SK-N-SH (cell line): ENCODE results near the gene APBB2. TPM values are rescaled to one million over a fixed set of nuclear protein-coding genes. Genes with fewer than 3 reads are reported as not detected.
A peak's percentile ranks its signal among the peaks of the same experiment; 100 is the strongest.

Experiments used
- CTCF ChIA-PET: fragments of 300-600, 350-600 bp; formaldehyde crosslinking; extraction: SDS; loops from one replicate; lab custom pipeline; 2021; lab: Yijun Ruan, JAX
- POLR2A ChIA-PET: fragments of 350-600 bp; sonication (Branson Sonifier 250); formaldehyde crosslinking; extraction: SDS; loops from one replicate; lab custom pipeline; 2020; ENCODE audit warnings: antibody characterized with exemption, inconsistent platforms; lab: Yijun Ruan, JAX
- DNase-seq: peaks from one replicate; pipeline ENCODE4 v3.0.0; 2012
- H2AFZ ChIP-seq: fragments of 200-600 bp; sonication (generic); 2 replicates; pipeline ENCODE4 v1.8.1; 2016; ENCODE audit warnings: antibody characterized with exemption, mild to moderate bottlenecking, low read depth
- H3F3A ChIP-seq: fragments of 200-600 bp; sonication (generic); replicated peaks from 2 replicates; pipeline ENCODE3; 2016; ENCODE audit warnings: antibody characterized with exemption, mild to moderate bottlenecking; ENCODE audit not compliant: insufficient read depth
- H3K27ac ChIP-seq, 2 experiments: fragments of 200-500 bp in 1 of 2; fragments of 200-600 bp in 1 of 2; sonication (Bioruptor generic) in 1 of 2; sonication (generic), shearing (Covaris generic) in 1 of 2; 2 replicates each; pipeline versions ENCODE4 v1.5.1 to v1.6.1; 2014 to 2016; ENCODE audit warnings: low read depth in 2 of 2, inconsistent platforms in 1 of 2, low read length in 1 of 2, mild to moderate bottlenecking in 1 of 2, mixed read lengths in 1 of 2
- H3K27me3 ChIP-seq: fragments of 200-600 bp; sonication (generic), shearing (Covaris generic); 2 replicates; pipeline ENCODE4 v1.6.1; 2016; ENCODE audit warnings: mixed run types; ENCODE audit not compliant: insufficient read depth
- H3K36me3 ChIP-seq, 2 experiments: fragments of 200-500 bp in 1 of 2; fragments of 200-600 bp in 1 of 2; sonication (Bioruptor generic) in 1 of 2; sonication (generic) in 1 of 2; replicated peaks in 1 of 2; 2 replicates each; pipeline versions ENCODE3 to v1.5.1; 2014 to 2016; ENCODE audit warnings: low read length in 1 of 2, mild to moderate bottlenecking in 1 of 2; ENCODE audit not compliant: insufficient read depth in 2 of 2, control insufficient read depth in 1 of 2
- H3K4me1 ChIP-seq, 2 experiments: fragments of 200-500 bp in 1 of 2; fragments of 200-600 bp in 1 of 2; sonication (Bioruptor generic) in 1 of 2; sonication (generic), shearing (Covaris generic) in 1 of 2; 2 replicates each; pipeline versions ENCODE4 v1.5.1 to v1.6.1; 2014 to 2016; ENCODE audit warnings: low read depth in 1 of 2, low read length in 1 of 2, mixed run types in 1 of 2; ENCODE audit not compliant: insufficient read depth in 2 of 2, control insufficient read depth in 1 of 2
- H3K4me2 ChIP-seq: fragments of 200-600 bp; sonication (generic), shearing (Covaris generic); 2 replicates; pipeline ENCODE4 v1.6.1; 2017; ENCODE audit warnings: mixed run types
- H3K4me3 ChIP-seq, 2 experiments: fragments of 200-500 bp in 1 of 2; fragments of 200-600 bp in 1 of 2; sonication (Bioruptor generic) in 1 of 2; sonication (generic), shearing (Covaris generic) in 1 of 2; 2 replicates each; pipeline versions ENCODE4 v1.5.1 to v1.8.1; 2014 to 2016; ENCODE audit warnings: low read depth in 2 of 2, inconsistent platforms in 1 of 2, low read length in 1 of 2, mild to moderate bottlenecking in 1 of 2, mixed read lengths in 1 of 2, moderate library complexity in 1 of 2
- H3K79me2 ChIP-seq: fragments of 200-600 bp; sonication (generic); 2 replicates; pipeline ENCODE4 v1.8.1; 2017; ENCODE audit warnings: mild to moderate bottlenecking; ENCODE audit not compliant: insufficient read depth
- H3K9ac ChIP-seq: fragments of 200-600 bp; sonication (generic); 2 replicates; pipeline ENCODE4 v1.6.1; 2017; ENCODE audit warnings: mixed run types
- H3K9me2 ChIP-seq: fragments of 200-600 bp; sonication (generic); 2 replicates; pipeline ENCODE4 v1.6.1; 2017; ENCODE audit warnings: mixed run types
- H3K9me3 ChIP-seq: fragments of 200-600 bp; sonication (generic); 2 replicates; pipeline ENCODE4 v1.6.1; 2017; ENCODE audit warnings: mixed run types, mild to moderate bottlenecking, moderate library complexity
- H4K20me1 ChIP-seq: fragments of 200-600 bp; sonication (generic); 2 replicates; pipeline ENCODE4 v1.6.1; 2017; ENCODE audit warnings: mild to moderate bottlenecking, mixed run types; ENCODE audit not compliant: insufficient read depth
- CHD2 ChIP-seq: fragments of 150-350 bp; IDR thresholded peaks from 2 replicates; pipeline ENCODE4 v1.6.1; 2018; ENCODE audit warnings: low read length; ENCODE audit not compliant: partially characterized antibody
- EP300 ChIP-seq, 2 experiments: IDR thresholded peaks; 2 replicates each; pipeline versions ENCODE4 v1.4.0 to v1.6.1; 2012; ENCODE audit warnings: borderline replicate concordance in 1 of 2, low read depth in 1 of 2, low read length in 1 of 2
- EZH2phosphoT487 ChIP-seq: fragments of 200-600 bp; sonication (generic); IDR thresholded peaks from 2 replicates; pipeline ENCODE4 v1.6.1; 2017; ENCODE audit warnings: low read depth, mixed run types, mild to moderate bottlenecking, antibody characterized with exemption, moderate library complexity, borderline replicate concordance
- FOSL2 ChIP-seq: IDR thresholded peaks from 2 replicates; pipeline ENCODE4 v1.4.0; 2012; ENCODE audit warnings: low read depth, mild to moderate bottlenecking, moderate library complexity, borderline replicate concordance
- FOXJ3 ChIP-seq: sonication (generic); formaldehyde crosslinking; IDR thresholded peaks from 2 replicates; pipeline ENCODE4 v1.5.1; 2020; ENCODE audit warnings: mild to moderate bottlenecking, missing genetic modification reagents
- FOXM1 ChIP-seq: IDR thresholded peaks from 2 replicates; pipeline ENCODE4 v1.4.0; 2012; ENCODE audit warnings: low read depth, mild to moderate bottlenecking
- GATA2 ChIP-seq: sonication (generic); formaldehyde crosslinking; IDR thresholded peaks from 2 replicates; pipeline ENCODE4 v1.5.0; 2020; ENCODE audit warnings: mild to moderate bottlenecking, missing genetic modification reagents
- MEF2A ChIP-seq: IDR thresholded peaks from 2 replicates; pipeline ENCODE4 v1.4.0; 2012; ENCODE audit warnings: low read depth, borderline replicate concordance
- MXI1 ChIP-seq: IDR thresholded peaks from 2 replicates; pipeline ENCODE4 v1.6.1; 2012; ENCODE audit warnings: mild to moderate bottlenecking, low read depth, low read length, improper control_type of control experiment
- NFIC ChIP-seq: IDR thresholded peaks from 2 replicates; pipeline ENCODE4 v1.4.0; 2012; ENCODE audit warnings: borderline replicate concordance
- NRF1 ChIP-seq: IDR thresholded peaks from 2 replicates; pipeline ENCODE4 v1.6.1; 2012; ENCODE audit warnings: low read depth, mild to moderate bottlenecking, low read length
- POLR2AphosphoS5 ChIP-seq: IDR thresholded peaks from 2 replicates; pipeline ENCODE4 v1.6.1; 2012; ENCODE audit warnings: low read depth, low read length
- RFX5 ChIP-seq: IDR thresholded peaks from 2 replicates; pipeline ENCODE4 v1.6.1; 2012; ENCODE audit warnings: mild to moderate bottlenecking, improper control_type of control experiment, low read length
- RXRA ChIP-seq: IDR thresholded peaks from 2 replicates; pipeline ENCODE4 v1.4.0; 2012; ENCODE audit warnings: low read depth, mild to moderate bottlenecking, borderline replicate concordance
- SMC3 ChIP-seq: IDR thresholded peaks from 2 replicates; pipeline ENCODE4 v1.6.1; 2012; ENCODE audit warnings: low read depth, low read length, improper control_type of control experiment
- TAF1 ChIP-seq: IDR thresholded peaks from 2 replicates; pipeline ENCODE4 v1.6.1; 2012; ENCODE audit warnings: low read depth, mild to moderate bottlenecking, low read length, moderate library complexity, borderline replicate concordance
- TCF12 ChIP-seq: IDR thresholded peaks from 2 replicates; pipeline ENCODE4 v1.4.0; 2012
- TEAD4 ChIP-seq: IDR thresholded peaks from 2 replicates; pipeline ENCODE4 v1.4.0; 2012; ENCODE audit warnings: mild to moderate bottlenecking, borderline replicate concordance; ENCODE audit not compliant: insufficient read depth
- YY1 ChIP-seq: IDR thresholded peaks from 2 replicates; pipeline ENCODE4 v1.4.0; 2012; ENCODE audit warnings: low read depth, mild to moderate bottlenecking
- WGBS: methylation state at CpG from one replicate; pipeline ENCODE4 v1.1.6; 2017; ENCODE audit warnings: low lambda C conversion rate; 5-methylcytosine and 5-hydroxymethylcytosine counted together
- polyA plus RNA-seq, 3 experiments: library from polyadenylated mRNA; depleted of rRNA; stranded (reverse); fragments of >200 nt; gene quantifications; 2 replicates each; pipeline ENCODE4 v1.2.3, GENCODE V29; 2012
- TF ChIP-seq, protein P1 (sequence below): fragments of 150-350 bp; IDR thresholded peaks from 2 replicates; pipeline ENCODE4 v1.6.1; 2017; ENCODE audit warnings: antibody characterized with exemption, low read length, low read depth, borderline replicate concordance
- TF ChIP-seq, protein P2 (sequence below): fragments of 200-600 bp; sonication (generic); IDR thresholded peaks from 2 replicates; pipeline ENCODE4 v1.6.1; 2017; ENCODE audit warnings: antibody characterized with exemption, mild to moderate bottlenecking, moderate library complexity
- TF ChIP-seq, protein P3 (sequence below): IDR thresholded peaks from 2 replicates; pipeline ENCODE4 v1.6.1; 2012; ENCODE audit warnings: mild to moderate bottlenecking, low read depth, low read length, moderate library complexity
- TF ChIP-seq, protein P4 (sequence below): IDR thresholded peaks from 2 replicates; pipeline ENCODE4 v1.4.0; 2012; ENCODE audit warnings: low read depth, borderline replicate concordance

Gene APBB2
- polyA plus RNA-seq, 1 of the 3 experiments (the other 2 are of a cell fraction) = 49.8 TPM

DNA sequence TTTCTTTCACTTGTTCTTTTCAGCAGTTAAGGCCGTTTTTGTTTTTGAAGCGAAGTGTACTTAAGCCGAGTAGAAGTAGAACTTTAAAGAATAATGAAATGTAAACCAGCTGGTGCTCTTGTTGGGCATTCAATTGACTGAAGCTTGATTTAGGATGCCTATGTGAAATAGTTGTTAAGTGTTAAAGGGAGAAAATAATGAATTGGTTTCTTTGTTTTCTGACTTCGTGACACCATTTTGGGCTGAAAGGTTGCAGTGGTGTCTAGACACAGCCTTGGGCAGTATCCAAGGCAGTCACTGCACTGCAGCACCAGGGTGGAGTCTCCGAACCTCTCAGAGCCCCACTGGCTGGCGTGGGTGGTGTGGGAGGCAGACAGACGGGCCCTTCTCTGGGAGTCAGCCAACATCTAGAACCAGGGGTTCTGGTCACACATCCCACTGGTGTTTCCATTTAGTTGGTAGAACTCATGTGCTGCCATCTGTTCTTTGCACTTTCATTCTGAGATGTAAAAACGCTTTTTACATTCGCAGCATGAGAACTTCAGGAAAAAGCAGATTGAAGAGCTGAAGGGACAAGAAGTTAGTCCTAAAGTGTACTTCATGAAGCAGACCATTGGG is 45.9 kb upstream of the APBB2 start (continued):
- TF ChIP-seq YY1 = no peak
- TF ChIP-seq FOXM1 = no peak
- no peak for TF ChIP-seq FOXJ3 (CRISPR knock-in tag)
- no peak for TF ChIP-seq RXRA

DNA sequence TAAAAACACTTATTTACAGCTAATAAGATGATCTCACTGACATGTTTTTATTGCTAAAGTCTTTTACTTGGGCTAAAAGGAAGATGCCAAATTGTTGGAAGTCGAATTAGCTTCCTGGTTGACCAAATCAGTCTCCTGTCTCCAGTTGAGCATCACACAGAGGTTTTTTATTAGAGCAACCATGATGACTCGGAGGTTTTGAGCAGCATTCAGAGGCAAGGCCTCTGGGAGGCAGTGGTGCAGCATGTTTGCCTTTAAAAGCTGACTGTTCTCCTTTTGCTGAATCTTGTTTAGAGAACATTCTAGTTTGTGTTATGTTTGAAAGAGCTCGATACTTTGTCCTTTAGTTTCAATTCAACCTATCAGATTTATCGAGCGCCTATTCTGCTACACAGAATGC is 44.4 kb upstream of the APBB2 start:
- no peaks in the 10 kb centered on the region for H3K27me3 ChIP-seq
- peaks cover 45 to 47% of the 10 kb centered on the region in 2 experiments for H3K36me3 ChIP-seq
- no peaks in the 10 kb centered on the region for H3K9me2 ChIP-seq
- peaks cover 10 to 16% of the 10 kb centered on the region in 2 experiments; a peak in 3 of 4 replicates for H3K4me1 ChIP-seq
- H3K4me3 ChIP-seq = peak overlapping the region; percentile 77 to 97
- peak overlapping the region; percentile 89 for H3K4me2 ChIP-seq
- DNase-seq = peak; percentile 54
- ChIA-PET POLR2A (interaction anchor here (0.7 to 4.7 kb wide), 6 partner anchors 9 to 429 kb away, joined by 3 to 67 read pairs (median 3); partner anchors contain the start of gene APBB2), CTCF (interaction anchor here (0.7 to 3.9 kb wide), 23 partner anchors 9 to 630 kb away, joined by 3 to 25 read pairs (median 4); partner anchors contain the start of gene APBB2)
- peaks cover 9% of the 10 kb centered on the region for H3F3A ChIP-seq
- peak overlapping the region; percentile 95 for H3K9ac ChIP-seq
- no peak overlapping the region for H2AFZ ChIP-seq
- peaks cover 23% of the 10 kb centered on the region for H4K20me1 ChIP-seq
- H3K9me3 ChIP-seq = no peaks in the 10 kb centered on the region
- peak overlapping the region; percentile 34 to 53; a peak in 3 of 4 replicates for H3K27ac ChIP-seq
- WGBS = 55% methylated on average over 5 of the region's 5 CpGs
- H3K79me2 ChIP-seq = peaks cover 41% of the 10 kb centered on the region; the same call in 1 of the 2 replicates
- TF ChIP-seq FOXM1 (no peak), MXI1 (peak; percentile 56; the same call in 1 of the 2 replicates), EZH2phosphoT487 (no peak), TAF1 (no peak), NFIC (no peak), CHD2 (peak; percentile 42), TEAD4 (no peak), FOSL2 (0 out of 2 replicates have a peak, but pooled peaks have one; percentile 5), POLR2AphosphoS5 (no peak), GATA2 (no peak), NRF1 (no peak; the same call in 1 of the 2 replicates), SMC3 (peak; percentile 26; the same call in 1 of the 2 replicates), RXRA (no peak), EP300 (IDR thresholded peaks at IDR 0.05; ENCODE audit: borderline replicate concordance in 1 of 2, low read depth in 1 of 2, low read length in 1 of 2) (no peak), TCF12 (no peak), RFX5 (no peak), YY1 (peak; percentile 56; the same call in 1 of the 2 replicates), MEF2A (no peak)
- TF ChIP-seq, protein P1, sequence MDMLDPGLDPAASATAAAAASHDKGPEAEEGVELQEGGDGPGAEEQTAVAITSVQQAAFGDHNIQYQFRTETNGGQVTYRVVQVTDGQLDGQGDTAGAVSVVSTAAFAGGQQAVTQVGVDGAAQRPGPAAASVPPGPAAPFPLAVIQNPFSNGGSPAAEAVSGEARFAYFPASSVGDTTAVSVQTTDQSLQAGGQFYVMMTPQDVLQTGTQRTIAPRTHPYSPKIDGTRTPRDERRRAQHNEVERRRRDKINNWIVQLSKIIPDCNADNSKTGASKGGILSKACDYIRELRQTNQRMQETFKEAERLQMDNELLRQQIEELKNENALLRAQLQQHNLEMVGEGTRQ = no peak
- TF ChIP-seq, protein P2, sequence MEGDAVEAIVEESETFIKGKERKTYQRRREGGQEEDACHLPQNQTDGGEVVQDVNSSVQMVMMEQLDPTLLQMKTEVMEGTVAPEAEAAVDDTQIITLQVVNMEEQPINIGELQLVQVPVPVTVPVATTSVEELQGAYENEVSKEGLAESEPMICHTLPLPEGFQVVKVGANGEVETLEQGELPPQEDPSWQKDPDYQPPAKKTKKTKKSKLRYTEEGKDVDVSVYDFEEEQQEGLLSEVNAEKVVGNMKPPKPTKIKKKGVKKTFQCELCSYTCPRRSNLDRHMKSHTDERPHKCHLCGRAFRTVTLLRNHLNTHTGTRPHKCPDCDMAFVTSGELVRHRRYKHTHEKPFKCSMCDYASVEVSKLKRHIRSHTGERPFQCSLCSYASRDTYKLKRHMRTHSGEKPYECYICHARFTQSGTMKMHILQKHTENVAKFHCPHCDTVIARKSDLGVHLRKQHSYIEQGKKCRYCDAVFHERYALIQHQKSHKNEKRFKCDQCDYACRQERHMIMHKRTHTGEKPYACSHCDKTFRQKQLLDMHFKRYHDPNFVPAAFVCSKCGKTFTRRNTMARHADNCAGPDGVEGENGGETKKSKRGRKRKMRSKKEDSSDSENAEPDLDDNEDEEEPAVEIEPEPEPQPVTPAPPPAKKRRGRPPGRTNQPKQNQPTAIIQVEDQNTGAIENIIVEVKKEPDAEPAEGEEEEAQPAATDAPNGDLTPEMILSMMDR = peak; percentile 57
- TF ChIP-seq, protein P3, sequence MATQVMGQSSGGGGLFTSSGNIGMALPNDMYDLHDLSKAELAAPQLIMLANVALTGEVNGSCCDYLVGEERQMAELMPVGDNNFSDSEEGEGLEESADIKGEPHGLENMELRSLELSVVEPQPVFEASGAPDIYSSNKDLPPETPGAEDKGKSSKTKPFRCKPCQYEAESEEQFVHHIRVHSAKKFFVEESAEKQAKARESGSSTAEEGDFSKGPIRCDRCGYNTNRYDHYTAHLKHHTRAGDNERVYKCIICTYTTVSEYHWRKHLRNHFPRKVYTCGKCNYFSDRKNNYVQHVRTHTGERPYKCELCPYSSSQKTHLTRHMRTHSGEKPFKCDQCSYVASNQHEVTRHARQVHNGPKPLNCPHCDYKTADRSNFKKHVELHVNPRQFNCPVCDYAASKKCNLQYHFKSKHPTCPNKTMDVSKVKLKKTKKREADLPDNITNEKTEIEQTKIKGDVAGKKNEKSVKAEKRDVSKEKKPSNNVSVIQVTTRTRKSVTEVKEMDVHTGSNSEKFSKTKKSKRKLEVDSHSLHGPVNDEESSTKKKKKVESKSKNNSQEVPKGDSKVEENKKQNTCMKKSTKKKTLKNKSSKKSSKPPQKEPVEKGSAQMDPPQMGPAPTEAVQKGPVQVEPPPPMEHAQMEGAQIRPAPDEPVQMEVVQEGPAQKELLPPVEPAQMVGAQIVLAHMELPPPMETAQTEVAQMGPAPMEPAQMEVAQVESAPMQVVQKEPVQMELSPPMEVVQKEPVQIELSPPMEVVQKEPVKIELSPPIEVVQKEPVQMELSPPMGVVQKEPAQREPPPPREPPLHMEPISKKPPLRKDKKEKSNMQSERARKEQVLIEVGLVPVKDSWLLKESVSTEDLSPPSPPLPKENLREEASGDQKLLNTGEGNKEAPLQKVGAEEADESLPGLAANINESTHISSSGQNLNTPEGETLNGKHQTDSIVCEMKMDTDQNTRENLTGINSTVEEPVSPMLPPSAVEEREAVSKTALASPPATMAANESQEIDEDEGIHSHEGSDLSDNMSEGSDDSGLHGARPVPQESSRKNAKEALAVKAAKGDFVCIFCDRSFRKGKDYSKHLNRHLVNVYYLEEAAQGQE = no peak
- TF ChIP-seq, protein P4, sequence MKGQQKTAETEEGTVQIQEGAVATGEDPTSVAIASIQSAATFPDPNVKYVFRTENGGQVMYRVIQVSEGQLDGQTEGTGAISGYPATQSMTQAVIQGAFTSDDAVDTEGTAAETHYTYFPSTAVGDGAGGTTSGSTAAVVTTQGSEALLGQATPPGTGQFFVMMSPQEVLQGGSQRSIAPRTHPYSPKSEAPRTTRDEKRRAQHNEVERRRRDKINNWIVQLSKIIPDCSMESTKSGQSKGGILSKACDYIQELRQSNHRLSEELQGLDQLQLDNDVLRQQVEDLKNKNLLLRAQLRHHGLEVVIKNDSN = no peak
